Lower leg skin (tissue), 4 donors: ENCODE measurements around the gene FAU. TPM values are rescaled to one million over a fixed set of nuclear protein-coding genes. Genes with fewer than 3 reads are reported as not detected.
A peak's percentile ranks its signal among the peaks of the same experiment; 100 is the strongest.

Experiments
- DNase-seq, 2 donors: peaks; one replicate each; pipeline ENCODE4 v3.0.0-alpha.2; 2019; ENCODE audit warnings: low spot score in 2 of 2
- H3K4me3 ChIP-seq: fragments of 200-600 bp; sonication (generic); 2 replicates; pipeline ENCODE4 v1.5.1; 2017; ENCODE audit warnings: mild to moderate bottlenecking, low read depth; ENCODE audit not compliant: poor library complexity, severe bottlenecking
- CTCF ChIP-seq, 3 donors: fragments of 450-650 bp; IDR thresholded peaks; one replicate each; pipeline ENCODE4 v1.5.1; 2016; ENCODE audit warnings: antibody characterized with exemption in 3 of 3, mild to moderate bottlenecking in 3 of 3, moderate library complexity in 2 of 3
- POLR2A ChIP-seq, 2 donors: fragments of 450-650 bp; IDR thresholded peaks; one replicate each; pipeline ENCODE4 v1.6.1; 2016 to 2017; ENCODE audit warnings: antibody characterized with exemption in 2 of 2, mild to moderate bottlenecking in 1 of 2, moderate library complexity in 1 of 2
- WGBS, 2 donors: methylation state at CpG; one replicate each; pipeline ENCODE4 v1.1.5; 2018; 5-methylcytosine and 5-hydroxymethylcytosine counted together
- intact Hi-C: fragments of 100-400 bp; cut with DNase I; formaldehyde crosslinking; loops from one replicate; pipeline ENCODE4 v1.15.0; 2023; ENCODE audit warnings: low total_unique reads
- total RNA-seq, 4 donors: library from RNA; depleted of rRNA; stranded (reverse); fragments of >200 nt; gene quantifications; one replicate each; pipeline ENCODE4 v1.1.0, GENCODE V29; 2016

Gene FAU
- total RNA-seq, 4 donors from 2014 or later, result 574 to 1,562 (median 887) TPM

GRCh38 chr11:65147352-65148075 lies 25.6 kb upstream of the FAU start:
- no peak overlapping the region for H3K4me3 ChIP-seq
- WGBS, 2 donors, result 87 to 90% methylated on average over 2 of the region's 2 CpGs
- no peak for TF ChIP-seq POLR2A (IDR thresholded peaks at IDR 0.05)
- no peak for TF ChIP-seq CTCF (IDR thresholded peaks at IDR 0.05)
- DNase-seq, result no peak
- intact Hi-C loops, result no loop called here

- WGBS, 2 donors, result 82 to 83% methylated on average over 7 of the region's 7 CpGs
- TF ChIP-seq POLR2A (IDR thresholded peaks at IDR 0.05) (no peak), CTCF (IDR thresholded peaks at IDR 0.05) (no peak)
- no peak overlapping the region for H3K4me3 ChIP-seq
- intact Hi-C loops, result no loop called here
- no peak for DNase-seq
Observed at GRCh38 chr11:65141896-65142494, 20.1 kb upstream of the FAU start.

- WGBS, 2 donors, result 89 to 92% methylated on average over 15 of the region's 15 CpGs
- no peak for DNase-seq
- no peak for TF ChIP-seq CTCF (IDR thresholded peaks at IDR 0.05)
- no peak for TF ChIP-seq POLR2A (IDR thresholded peaks at IDR 0.05)
- intact Hi-C loops, result no loop called here
- no peak overlapping the region for H3K4me3 ChIP-seq
Observed at GRCh38 chr11:65136515-65137096, 14.7 kb upstream of the FAU start.

GRCh38 chr11:65135633-65136145 lies 13.8 kb upstream of the FAU start:
- no peak for DNase-seq
- TF ChIP-seq CTCF (IDR thresholded peaks at IDR 0.05) (no peak), POLR2A (IDR thresholded peaks at IDR 0.05) (no peak)
- WGBS, 2 donors, result 44 to 56% methylated on average over 11 of the region's 11 CpGs
- intact Hi-C loops, result no loop called here
- H3K4me3 ChIP-seq, result no peak overlapping the region

- WGBS, 2 donors, result 1 to 3% methylated on average over 24 of the region's 24 CpGs
- TF ChIP-seq POLR2A (IDR thresholded peaks at IDR 0.05), result no peak
- no peak for TF ChIP-seq CTCF (IDR thresholded peaks at IDR 0.05)
- intact Hi-C loops, result no loop called here
- DNase-seq, result peak; percentile 92 to 97
- H3K4me3 ChIP-seq, result peak overlapping the region; percentile 72
Observed at GRCh38 chr11:65134952-65135632, 13.2 kb upstream of the FAU start.
